GM18526 (cell line): ENCODE results near the gene FCMR.

Experiments used
- POLR2A ChIP-seq: IDR thresholded peaks from 3 replicates; pipeline ENCODE4 v1.6.1; 2011; ENCODE audit not compliant: insufficient read length; ENCODE audit errors: extremely low read depth

FCMR gene

GRCh38 chr1:206921772-206922265 is at the start of gene FCMR:
Gene FCMR (minus strand): TSS chr1:206921941. CDS start chr1:206921854, 87 bp downstream.
- peak; percentile 51 for TF ChIP-seq POLR2A

- no peak for TF ChIP-seq POLR2A
Observed at GRCh38 chr1:206971029-206971655, 49.4 kb upstream of the FCMR start.

- no peak for TF ChIP-seq POLR2A
Observed at GRCh38 chr1:206970446-206970845, 48.7 kb upstream of the FCMR start, which contains the start of gene FCAMR. Gene FCAMR (minus strand): TSS chr1:206970460. CDS start chr1:206970125, 335 bp downstream.

GRCh38 chr1:206969090-206969489 is 47.3 kb upstream of the FCMR start:
- TF ChIP-seq POLR2A: no peak

- TF ChIP-seq POLR2A: no peak
Observed at GRCh38 chr1:206967096-206967849, 45.5 kb upstream of the FCMR start.

GRCh38 chr1:206965781-206966180 is 44.0 kb upstream of the FCMR start:
- TF ChIP-seq POLR2A: no peak

- no peak for TF ChIP-seq POLR2A
Observed at GRCh38 chr1:206963740-206964139, 42.0 kb upstream of the FCMR start.

- TF ChIP-seq POLR2A: no peak
Observed at GRCh38 chr1:206963119-206963712, 41.5 kb upstream of the FCMR start.

- TF ChIP-seq POLR2A: no peak
Observed at GRCh38 chr1:206962272-206962671, 40.5 kb upstream of the FCMR start.

GRCh38 chr1:206961668-206962067 is 39.9 kb upstream of the FCMR start:
- no peak for TF ChIP-seq POLR2A

- TF ChIP-seq POLR2A: no peak
Observed at GRCh38 chr1:206960676-206961386, 39.1 kb upstream of the FCMR start.

GRCh38 chr1:206958144-206958543 is 36.4 kb upstream of the FCMR start:
- TF ChIP-seq POLR2A: no peak

GRCh38 chr1:206957639-206958038 is 35.9 kb upstream of the FCMR start:
- TF ChIP-seq POLR2A: no peak

GRCh38 chr1:206955476-206956451 is 34.0 kb upstream of the FCMR start:
- TF ChIP-seq POLR2A: no peak
